Measurements from ENCODE around the gene PGBD5.

GRCh38 chr1:230368363-230368762 is 57.8 kb downstream of the PGBD5 start:
- TF ChIP-seq CTCF (conservative IDR thresholded peaks at IDR 0.05; ENCODE audit: low read length): no peak
- TF ChIP-seq EZH2phosphoT487 (IDR thresholded peaks at IDR 0.05; ENCODE audit: borderline replicate concordance, low read depth, low read length): no peak

Measured in OCI-LY7 (cell line).